ENCODE measurements around the gene PSPC1.
"Not testable (repeated sequence)": the region's sequence is repeated elsewhere in the genome, so short reads cannot be mapped to it uniquely, and the experiment has no call there.

The PSPC1 gene

GRCh38 chr13:19695428-19695827, 87.3 kb downstream of the PSPC1 start:
- in situ Hi-C loops (cut with MboI; ENCODE audit: low pct_unique_long_range_greater_than_20kb, low sequenced_read_pairs, unreplicated experiment): loop anchor here (25.0 kb wide), 1 partner anchor 108 kb away; no protein-coding TSS in a partner anchor
- no peak for TF ChIP-seq CTCF (IDR thresholded peaks at IDR 0.05; ENCODE audit: extremely low read depth, insufficient read depth, missing control alignments)
- DNase-seq (ENCODE audit: low spot score): no peak

- in situ Hi-C loops (cut with MboI; ENCODE audit: low pct_unique_long_range_greater_than_20kb, low sequenced_read_pairs, unreplicated experiment): loop anchor here (25.0 kb wide), 1 partner anchor 104 kb away; no protein-coding TSS in a partner anchor
- not testable (repeated sequence) for DNase-seq (ENCODE audit: low spot score)
Observed at GRCh38 chr13:19691447-19691846, 91.3 kb downstream of the PSPC1 start.

GRCh38 chr13:19685437-19685836, 97.3 kb downstream of the PSPC1 start:
- DNase-seq (ENCODE audit: low spot score): no peak
- in situ Hi-C loops (cut with MboI; ENCODE audit: low pct_unique_long_range_greater_than_20kb, low sequenced_read_pairs, unreplicated experiment): loop anchor here (25.0 kb wide), 1 partner anchor 98 kb away; no protein-coding TSS in a partner anchor
- TF ChIP-seq CTCF (IDR thresholded peaks at IDR 0.05; ENCODE audit: extremely low read depth, insufficient read depth, missing control alignments): no peak

- no peak for DNase-seq (ENCODE audit: low spot score)
- in situ Hi-C loops (cut with MboI; ENCODE audit: low pct_unique_long_range_greater_than_20kb, low sequenced_read_pairs, unreplicated experiment): loop anchor here (25.0 kb wide), 1 partner anchor 98 kb away; no protein-coding TSS in a partner anchor
- no peak for TF ChIP-seq CTCF (IDR thresholded peaks at IDR 0.05; ENCODE audit: extremely low read depth, insufficient read depth, missing control alignments)
Observed at GRCh38 chr13:19685034-19685433, 97.7 kb downstream of the PSPC1 start.

GRCh38 chr13:19681517-19681916, 101.2 kb downstream of the PSPC1 start:
- no peak for DNase-seq (ENCODE audit: low spot score)
- TF ChIP-seq CTCF (IDR thresholded peaks at IDR 0.05; ENCODE audit: extremely low read depth, insufficient read depth, missing control alignments): no peak

GRCh38 chr13:19680751-19681150, 102.0 kb downstream of the PSPC1 start:
- in situ Hi-C loops (cut with MboI; ENCODE audit: low pct_unique_long_range_greater_than_20kb, low sequenced_read_pairs, unreplicated experiment): loop anchor here (25.0 kb wide), 1 partner anchor 93 kb away; no protein-coding TSS in a partner anchor
- DNase-seq (ENCODE audit: low spot score): no peak
- no peak for TF ChIP-seq CTCF (IDR thresholded peaks at IDR 0.05; ENCODE audit: extremely low read depth, insufficient read depth, missing control alignments)

More at GRCh38 chr13:19681517-19681916, 101.2 kb downstream of the PSPC1 start:
- in situ Hi-C loops (cut with MboI; ENCODE audit: low pct_unique_long_range_greater_than_20kb, low sequenced_read_pairs, unreplicated experiment): loop anchor here (25.0 kb wide), 1 partner anchor 94 kb away; no protein-coding TSS in a partner anchor

- DNase-seq (ENCODE audit: low spot score): no peak
- in situ Hi-C loops (cut with MboI; ENCODE audit: low pct_unique_long_range_greater_than_20kb, low sequenced_read_pairs, unreplicated experiment): loop anchor here (25.0 kb wide), 1 partner anchor 89 kb away; no protein-coding TSS in a partner anchor
- TF ChIP-seq CTCF (IDR thresholded peaks at IDR 0.05; ENCODE audit: extremely low read depth, insufficient read depth, missing control alignments): no peak
Observed at GRCh38 chr13:19676168-19676567, 106.6 kb downstream of the PSPC1 start.

Data from GM13977 (cell line).